SK-N-SH (cell line): ENCODE measurements around the gene ZMYM2. TPM values are rescaled to one million over a fixed set of nuclear protein-coding genes. Genes with fewer than 3 reads are reported as not detected.

Source experiments
- CTCF ChIA-PET: fragments of 300-600, 350-600 bp; formaldehyde crosslinking; extraction: SDS; loops from one replicate; lab custom pipeline; 2021; lab: Yijun Ruan, JAX
- POLR2A ChIA-PET: fragments of 350-600 bp; sonication (Branson Sonifier 250); formaldehyde crosslinking; extraction: SDS; loops from one replicate; lab custom pipeline; 2020; ENCODE audit warnings: antibody characterized with exemption, inconsistent platforms; lab: Yijun Ruan, JAX
- DNase-seq: peaks from one replicate; pipeline ENCODE4 v3.0.0; 2012
- H2AFZ ChIP-seq: fragments of 200-600 bp; sonication (generic); 2 replicates; pipeline ENCODE4 v1.8.1; 2016; ENCODE audit warnings: antibody characterized with exemption, mild to moderate bottlenecking, low read depth
- H3F3A ChIP-seq: fragments of 200-600 bp; sonication (generic); replicated peaks from 2 replicates; pipeline ENCODE3; 2016; ENCODE audit warnings: antibody characterized with exemption, mild to moderate bottlenecking; ENCODE audit not compliant: insufficient read depth
- H3K27ac ChIP-seq, 2 experiments: fragments of 200-500 bp in 1 of 2; fragments of 200-600 bp in 1 of 2; sonication (Bioruptor generic) in 1 of 2; sonication (generic), shearing (Covaris generic) in 1 of 2; 2 replicates each; pipeline versions ENCODE4 v1.5.1 to v1.6.1; 2014 to 2016; ENCODE audit warnings: low read depth in 2 of 2, inconsistent platforms in 1 of 2, low read length in 1 of 2, mild to moderate bottlenecking in 1 of 2, mixed read lengths in 1 of 2
- H3K27me3 ChIP-seq: fragments of 200-600 bp; sonication (generic), shearing (Covaris generic); 2 replicates; pipeline ENCODE4 v1.6.1; 2016; ENCODE audit warnings: mixed run types; ENCODE audit not compliant: insufficient read depth
- H3K36me3 ChIP-seq, 2 experiments: fragments of 200-500 bp in 1 of 2; fragments of 200-600 bp in 1 of 2; sonication (Bioruptor generic) in 1 of 2; sonication (generic) in 1 of 2; replicated peaks in 1 of 2; 2 replicates each; pipeline versions ENCODE3 to v1.5.1; 2014 to 2016; ENCODE audit warnings: low read length in 1 of 2, mild to moderate bottlenecking in 1 of 2; ENCODE audit not compliant: insufficient read depth in 2 of 2, control insufficient read depth in 1 of 2
- H3K4me1 ChIP-seq, 2 experiments: fragments of 200-500 bp in 1 of 2; fragments of 200-600 bp in 1 of 2; sonication (Bioruptor generic) in 1 of 2; sonication (generic), shearing (Covaris generic) in 1 of 2; 2 replicates each; pipeline versions ENCODE4 v1.5.1 to v1.6.1; 2014 to 2016; ENCODE audit warnings: low read depth in 1 of 2, low read length in 1 of 2, mixed run types in 1 of 2; ENCODE audit not compliant: insufficient read depth in 2 of 2, control insufficient read depth in 1 of 2
- H3K4me2 ChIP-seq: fragments of 200-600 bp; sonication (generic), shearing (Covaris generic); 2 replicates; pipeline ENCODE4 v1.6.1; 2017; ENCODE audit warnings: mixed run types
- H3K4me3 ChIP-seq, 2 experiments: fragments of 200-500 bp in 1 of 2; fragments of 200-600 bp in 1 of 2; sonication (Bioruptor generic) in 1 of 2; sonication (generic), shearing (Covaris generic) in 1 of 2; 2 replicates each; pipeline versions ENCODE4 v1.5.1 to v1.8.1; 2014 to 2016; ENCODE audit warnings: low read depth in 2 of 2, inconsistent platforms in 1 of 2, low read length in 1 of 2, mild to moderate bottlenecking in 1 of 2, mixed read lengths in 1 of 2, moderate library complexity in 1 of 2
- H3K79me2 ChIP-seq: fragments of 200-600 bp; sonication (generic); 2 replicates; pipeline ENCODE4 v1.8.1; 2017; ENCODE audit warnings: mild to moderate bottlenecking; ENCODE audit not compliant: insufficient read depth
- H3K9ac ChIP-seq: fragments of 200-600 bp; sonication (generic); 2 replicates; pipeline ENCODE4 v1.6.1; 2017; ENCODE audit warnings: mixed run types
- H3K9me2 ChIP-seq: fragments of 200-600 bp; sonication (generic); 2 replicates; pipeline ENCODE4 v1.6.1; 2017; ENCODE audit warnings: mixed run types
- H3K9me3 ChIP-seq: fragments of 200-600 bp; sonication (generic); 2 replicates; pipeline ENCODE4 v1.6.1; 2017; ENCODE audit warnings: mixed run types, mild to moderate bottlenecking, moderate library complexity
- H4K20me1 ChIP-seq: fragments of 200-600 bp; sonication (generic); 2 replicates; pipeline ENCODE4 v1.6.1; 2017; ENCODE audit warnings: mild to moderate bottlenecking, mixed run types; ENCODE audit not compliant: insufficient read depth
- CHD2 ChIP-seq: fragments of 150-350 bp; IDR thresholded peaks from 2 replicates; pipeline ENCODE4 v1.6.1; 2018; ENCODE audit warnings: low read length; ENCODE audit not compliant: partially characterized antibody
- EP300 ChIP-seq, 2 experiments: IDR thresholded peaks; 2 replicates each; pipeline versions ENCODE4 v1.4.0 to v1.6.1; 2012; ENCODE audit warnings: borderline replicate concordance in 1 of 2, low read depth in 1 of 2, low read length in 1 of 2
- FOSL2 ChIP-seq: IDR thresholded peaks from 2 replicates; pipeline ENCODE4 v1.4.0; 2012; ENCODE audit warnings: low read depth, mild to moderate bottlenecking, moderate library complexity, borderline replicate concordance
- GATA2 ChIP-seq: sonication (generic); formaldehyde crosslinking; IDR thresholded peaks from 2 replicates; pipeline ENCODE4 v1.5.0; 2020; ENCODE audit warnings: mild to moderate bottlenecking, missing genetic modification reagents
- JUND ChIP-seq: IDR thresholded peaks from 2 replicates; pipeline ENCODE4 v1.4.0; 2012
- MXI1 ChIP-seq: IDR thresholded peaks from 2 replicates; pipeline ENCODE4 v1.6.1; 2012; ENCODE audit warnings: mild to moderate bottlenecking, low read depth, low read length, improper control_type of control experiment
- NRF1 ChIP-seq: IDR thresholded peaks from 2 replicates; pipeline ENCODE4 v1.6.1; 2012; ENCODE audit warnings: low read depth, mild to moderate bottlenecking, low read length
- PBX3 ChIP-seq: IDR thresholded peaks from 2 replicates; pipeline ENCODE4; 2012
- RFX5 ChIP-seq: IDR thresholded peaks from 2 replicates; pipeline ENCODE4 v1.6.1; 2012; ENCODE audit warnings: mild to moderate bottlenecking, improper control_type of control experiment, low read length
- RXRA ChIP-seq: IDR thresholded peaks from 2 replicates; pipeline ENCODE4 v1.4.0; 2012; ENCODE audit warnings: low read depth, mild to moderate bottlenecking, borderline replicate concordance
- SMC3 ChIP-seq: IDR thresholded peaks from 2 replicates; pipeline ENCODE4 v1.6.1; 2012; ENCODE audit warnings: low read depth, low read length, improper control_type of control experiment
- TAF1 ChIP-seq: IDR thresholded peaks from 2 replicates; pipeline ENCODE4 v1.6.1; 2012; ENCODE audit warnings: low read depth, mild to moderate bottlenecking, low read length, moderate library complexity, borderline replicate concordance
- TEAD4 ChIP-seq: IDR thresholded peaks from 2 replicates; pipeline ENCODE4 v1.4.0; 2012; ENCODE audit warnings: mild to moderate bottlenecking, borderline replicate concordance; ENCODE audit not compliant: insufficient read depth
- USF2 ChIP-seq: fragments of 150-350 bp; IDR thresholded peaks from 2 replicates; pipeline ENCODE4 v1.6.1; 2017; ENCODE audit warnings: antibody characterized with exemption, low read length, low read depth, borderline replicate concordance
- YY1 ChIP-seq: IDR thresholded peaks from 2 replicates; pipeline ENCODE4 v1.4.0; 2012; ENCODE audit warnings: low read depth, mild to moderate bottlenecking
- ZBTB33 ChIP-seq: IDR thresholded peaks from 2 replicates; pipeline ENCODE4 v1.4.0; 2012; ENCODE audit warnings: low read depth, borderline replicate concordance
- WGBS: methylation state at CpG from one replicate; pipeline ENCODE4 v1.1.6; 2017; ENCODE audit warnings: low lambda C conversion rate; 5-methylcytosine and 5-hydroxymethylcytosine counted together
- polyA plus RNA-seq, 3 experiments: library from polyadenylated mRNA; depleted of rRNA; stranded (reverse); fragments of >200 nt; gene quantifications; 2 replicates each; pipeline ENCODE4 v1.2.3, GENCODE V29; 2012
- TF ChIP-seq, protein P1 (sequence below): IDR thresholded peaks from 2 replicates; pipeline ENCODE4 v1.4.0; 2012; ENCODE audit warnings: low read depth, borderline replicate concordance
- TF ChIP-seq, protein P2 (sequence below): fragments of 150-350 bp; IDR thresholded peaks from 2 replicates; pipeline ENCODE4 v1.6.1; 2016; ENCODE audit warnings: mild to moderate bottlenecking, low read depth, low read length

The ZMYM2 gene
- polyA plus RNA-seq, 1 of the 3 experiments (the other 2 are of a cell fraction), result 11.5 TPM

GRCh38 chr13:20024702-20025101 lies 66.2 kb downstream of the ZMYM2 start:
- Histone ChIP-seq H3K27me3 (no peaks in the 10 kb centered on the region), H3K4me1 (no peaks in the 10 kb centered on the region; a peak in 1 of 4 replicates), H3K9me3 (no peaks in the 10 kb centered on the region), H3K4me2 (no peak overlapping the region), H3F3A (peaks cover 26% of the 10 kb centered on the region), H3K4me3 (no peak overlapping the region), H3K9ac (no peak overlapping the region), H4K20me1 (no peaks in the 10 kb centered on the region; the same call in 1 of the 2 replicates), H2AFZ (no peak overlapping the region), H3K9me2 (no peaks in the 10 kb centered on the region), H3K27ac (no peak overlapping the region), H3K36me3 (peaks cover 67 to 97% of the 10 kb centered on the region in 2 experiments), H3K79me2 (peaks cover 14% of the 10 kb centered on the region)
- DNase-seq, result no peak
- CTCF ChIA-PET, result interaction anchor here (0.9 kb wide), 1 partner anchor 14 kb away, joined by 3 read pairs; no protein-coding TSS in a partner anchor
- POLR2A ChIA-PET, result no interaction called here
- 95% methylated on average over 2 of the region's 2 CpGs for WGBS
- no peak for TF ChIP-seq NRF1
- no peak for TF ChIP-seq FOSL2
- no peak for TF ChIP-seq JUND
- no peak for TF ChIP-seq GATA2 (CRISPR knock-in tag)
- TF ChIP-seq CHD2, result no peak
- TF ChIP-seq EP300 (IDR thresholded peaks at IDR 0.05; ENCODE audit: borderline replicate concordance in 1 of 2, low read depth in 1 of 2, low read length in 1 of 2), result no peak
- TF ChIP-seq MXI1, result no peak
- no peak for TF ChIP-seq ZBTB33
- TF ChIP-seq TAF1, result no peak
- no peak for TF ChIP-seq RXRA
- no peak for TF ChIP-seq RFX5
- no peak for TF ChIP-seq TEAD4
- no peak for TF ChIP-seq YY1

GRCh38 chr13:20028953-20029352 lies 70.4 kb downstream of the ZMYM2 start:
- H3K4me3 ChIP-seq, result no peak overlapping the region
- no peaks in the 10 kb centered on the region for H3K27me3 ChIP-seq
- no peaks in the 10 kb centered on the region for H3K4me1 ChIP-seq
- H4K20me1 ChIP-seq, result no peaks in the 10 kb centered on the region
- no peak for DNase-seq
- no peak overlapping the region for H2AFZ ChIP-seq
- no peaks in the 10 kb centered on the region for H3K9me3 ChIP-seq
- ChIA-PET CTCF (interaction anchor here (0.7 kb wide), 1 partner anchor 23 kb away, joined by 3 read pairs; no protein-coding TSS in a partner anchor), POLR2A (no interaction called here)
- 93% methylated on average over 4 of the region's 4 CpGs for WGBS
- peaks cover 77 to 78% of the 10 kb centered on the region in 2 experiments for H3K36me3 ChIP-seq
- H3K9ac ChIP-seq, result no peak overlapping the region
- H3K27ac ChIP-seq, result no peak overlapping the region
- H3K79me2 ChIP-seq, result peaks cover 3% of the 10 kb centered on the region; the same call in 1 of the 2 replicates
- H3K9me2 ChIP-seq, result no peaks in the 10 kb centered on the region
- H3K4me2 ChIP-seq, result no peak overlapping the region
- peaks cover 12% of the 10 kb centered on the region for H3F3A ChIP-seq
- TF ChIP-seq USF2 (no peak), PBX3 (no peak), SMC3 (no peak), NRF1 (no peak), TAF1 (no peak), CHD2 (no peak), JUND (no peak)
- TF ChIP-seq, protein P1, sequence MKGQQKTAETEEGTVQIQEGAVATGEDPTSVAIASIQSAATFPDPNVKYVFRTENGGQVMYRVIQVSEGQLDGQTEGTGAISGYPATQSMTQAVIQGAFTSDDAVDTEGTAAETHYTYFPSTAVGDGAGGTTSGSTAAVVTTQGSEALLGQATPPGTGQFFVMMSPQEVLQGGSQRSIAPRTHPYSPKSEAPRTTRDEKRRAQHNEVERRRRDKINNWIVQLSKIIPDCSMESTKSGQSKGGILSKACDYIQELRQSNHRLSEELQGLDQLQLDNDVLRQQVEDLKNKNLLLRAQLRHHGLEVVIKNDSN, result no peak
- TF ChIP-seq, protein P2, sequence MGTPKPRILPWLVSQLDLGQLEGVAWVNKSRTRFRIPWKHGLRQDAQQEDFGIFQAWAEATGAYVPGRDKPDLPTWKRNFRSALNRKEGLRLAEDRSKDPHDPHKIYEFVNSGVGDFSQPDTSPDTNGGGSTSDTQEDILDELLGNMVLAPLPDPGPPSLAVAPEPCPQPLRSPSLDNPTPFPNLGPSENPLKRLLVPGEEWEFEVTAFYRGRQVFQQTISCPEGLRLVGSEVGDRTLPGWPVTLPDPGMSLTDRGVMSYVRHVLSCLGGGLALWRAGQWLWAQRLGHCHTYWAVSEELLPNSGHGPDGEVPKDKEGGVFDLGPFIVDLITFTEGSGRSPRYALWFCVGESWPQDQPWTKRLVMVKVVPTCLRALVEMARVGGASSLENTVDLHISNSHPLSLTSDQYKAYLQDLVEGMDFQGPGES, result no peak
